Skeletal muscle tissue (tissue), 4 donors: Measurements from ENCODE around the gene MPP3. TPM values are rescaled to one million over a fixed set of nuclear protein-coding genes. Genes with fewer than 3 reads are reported as not detected.
A peak's percentile ranks its signal among the peaks of the same experiment; 100 is the strongest.

Source experiments
- H3K27ac ChIP-seq: one replicate; pipeline ENCODE4 v1.7.0; 2013; ENCODE audit warnings: mild to moderate bottlenecking, low read depth, low read length, inconsistent platforms
- H3K27me3 ChIP-seq, 3 donors: one replicate each; pipeline ENCODE4 v1.7.0; 2013; ENCODE audit warnings: low read length in 3 of 3; ENCODE audit not compliant: control insufficient read depth in 3 of 3, insufficient read depth in 3 of 3
- H3K36me3 ChIP-seq, 3 donors: one replicate each; pipeline ENCODE4 v1.7.0; 2013; ENCODE audit warnings: low read length in 3 of 3; ENCODE audit not compliant: control insufficient read depth in 3 of 3, insufficient read depth in 3 of 3
- H3K4me1 ChIP-seq, 3 donors: one replicate each; pipeline ENCODE4 v1.7.0; 2013; ENCODE audit warnings: low read length in 3 of 3, mild to moderate bottlenecking in 3 of 3; ENCODE audit not compliant: control insufficient read depth in 3 of 3, insufficient read depth in 3 of 3
- H3K4me3 ChIP-seq, 3 donors: one replicate each; pipeline ENCODE4 v1.7.0; 2013; ENCODE audit warnings: low read length in 3 of 3
- H3K9ac ChIP-seq, 3 donors: one replicate each; pipeline ENCODE4 v1.7.0; 2013; ENCODE audit warnings: low read length in 3 of 3, mild to moderate bottlenecking in 3 of 3, moderate library complexity in 2 of 3, low read depth in 1 of 3
- H3K9me3 ChIP-seq, 3 donors: one replicate each; pipeline ENCODE4 v1.7.0; 2013; ENCODE audit warnings: low read length in 3 of 3; ENCODE audit not compliant: control insufficient read depth in 3 of 3
- total RNA-seq: library from RNA; depleted of rRNA; stranded (reverse); fragments of >200 nt; gene quantifications from one replicate; pipeline ENCODE4 v1.2.3, GENCODE V29; 2014
- donor health status: Osteomylitis.

The MPP3 gene
- total RNA-seq, 1 donor from 2014 or later = 4.2 TPM

- no peaks in the 10 kb centered on the region for H3K36me3 ChIP-seq
- H3K4me1 ChIP-seq = peaks cover 0 to 6% (median 0%) of the 10 kb centered on the region in 3 donors
- peaks cover 39 to 50% (median 46%) of the 10 kb centered on the region in 3 donors for H3K27me3 ChIP-seq
- no peak overlapping the region for H3K9ac ChIP-seq
- no peak overlapping the region for H3K27ac ChIP-seq
- no peaks in the 10 kb centered on the region for H3K9me3 ChIP-seq
- no peak overlapping the region for H3K4me3 ChIP-seq
Observed at GRCh38 chr17:43758086-43758485, 74.9 kb downstream of the MPP3 start.

- Histone ChIP-seq H3K9ac (no peak overlapping the region), H3K4me3 (no peak overlapping the region)
Observed at GRCh38 chr17:43757171-43757660, 75.7 kb downstream of the MPP3 start.

DNA sequence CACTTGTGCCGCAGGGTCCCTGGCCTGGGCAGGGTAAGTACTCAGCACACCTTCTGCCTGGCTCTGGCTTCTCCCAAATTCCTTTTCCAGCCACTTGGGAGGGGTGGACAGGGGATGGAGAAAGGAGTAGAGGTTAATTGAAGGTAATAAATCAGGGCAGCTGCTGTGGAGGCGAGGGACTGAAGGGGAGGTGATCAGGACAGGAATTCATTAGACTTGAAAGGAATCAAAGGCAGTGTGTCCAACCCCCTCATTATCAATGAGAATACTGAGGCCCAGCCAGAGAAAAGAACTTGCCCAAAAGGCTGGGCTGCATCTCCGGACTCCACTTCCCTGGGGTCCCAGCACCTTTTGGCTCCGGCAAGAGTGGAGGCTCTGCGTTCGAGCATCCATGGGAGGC lies 76.7 kb downstream of the MPP3 start:
- no peak overlapping the region for H3K4me3 ChIP-seq
- H3K27ac ChIP-seq = no peak overlapping the region
- no peaks in the 10 kb centered on the region for H3K36me3 ChIP-seq
- no peaks in the 10 kb centered on the region for H3K9me3 ChIP-seq
- peaks cover 0 to 6% (median 0%) of the 10 kb centered on the region in 3 donors for H3K4me1 ChIP-seq
- peaks cover 42 to 54% (median 47%) of the 10 kb centered on the region in 3 donors for H3K27me3 ChIP-seq
- no peak overlapping the region for H3K9ac ChIP-seq

More at GRCh38 chr17:43757171-43757660, 75.7 kb downstream of the MPP3 start:
- Histone ChIP-seq H3K9me3 (no peaks in the 10 kb centered on the region), H3K36me3 (no peaks in the 10 kb centered on the region), H3K27me3 (peaks cover 42 to 50% (median 47%) of the 10 kb centered on the region in 3 donors), H3K4me1 (peaks cover 0 to 6% (median 0%) of the 10 kb centered on the region in 3 donors), H3K27ac (no peak overlapping the region)

DNA sequence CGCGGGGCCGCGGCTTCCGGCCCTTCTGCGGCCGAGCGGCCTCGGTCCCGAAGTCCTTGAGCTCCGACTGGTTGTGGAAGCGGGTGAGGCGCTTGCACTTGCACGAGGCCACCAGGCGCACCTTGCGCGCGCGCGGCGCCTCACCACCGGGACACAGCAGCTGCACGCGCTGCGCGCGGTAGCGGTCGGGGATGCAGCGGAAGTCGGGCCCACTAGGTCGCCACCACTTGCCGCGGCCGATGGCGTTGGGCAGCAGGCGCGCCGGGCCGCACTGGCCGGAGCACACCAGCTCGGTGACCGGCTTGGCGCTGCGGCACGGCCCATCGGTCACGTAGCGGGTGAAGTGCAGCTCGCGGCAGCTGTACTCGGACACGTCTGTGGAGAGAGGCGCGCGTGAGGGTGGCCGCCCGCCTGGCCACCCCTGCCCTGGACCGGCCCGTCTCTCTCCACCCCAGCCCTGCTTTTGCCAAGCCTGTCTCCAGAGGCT lies 77.5 kb downstream of the MPP3 start:
- H3K36me3 ChIP-seq = no peaks in the 10 kb centered on the region
- H3K4me1 ChIP-seq = peaks cover 0 to 6% (median 0%) of the 10 kb centered on the region in 3 donors
- H3K9ac ChIP-seq = peak overlapping the region in 1 of 3 donors; percentile 57
- H3K4me3 ChIP-seq = peak overlapping the region in 2 of 3 donors; percentile 40 to 52
- peaks cover 42 to 54% (median 47%) of the 10 kb centered on the region in 3 donors for H3K27me3 ChIP-seq
- H3K27ac ChIP-seq = no peak overlapping the region
- no peaks in the 10 kb centered on the region for H3K9me3 ChIP-seq

DNA sequence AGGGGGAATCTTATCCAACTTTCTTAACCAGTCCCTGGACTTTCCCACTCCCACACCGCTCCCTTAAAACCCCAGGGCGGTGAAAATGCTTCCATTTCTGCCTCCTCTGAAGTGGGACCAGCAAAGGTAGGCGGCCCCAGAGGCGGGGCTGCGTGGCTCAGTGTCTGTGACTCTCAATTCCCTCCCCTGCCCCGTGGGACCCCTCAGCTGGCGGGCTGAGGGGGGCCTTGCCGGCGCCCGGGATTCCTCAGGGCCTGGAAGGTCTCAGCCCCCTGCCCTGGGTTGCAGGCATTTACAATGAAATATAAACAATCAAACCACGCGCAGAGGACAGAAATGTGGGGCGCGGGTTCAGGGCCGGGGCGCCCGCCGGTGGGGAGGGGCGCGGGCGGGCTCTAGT lies 78.0 kb downstream of the MPP3 start:
- no peaks in the 10 kb centered on the region for H3K36me3 ChIP-seq
- H3K27ac ChIP-seq = no peak overlapping the region
- H3K9ac ChIP-seq = peak overlapping the region in 1 of 3 donors; percentile 57
- H3K9me3 ChIP-seq = no peaks in the 10 kb centered on the region
- H3K4me1 ChIP-seq = peaks cover 0 to 6% (median 0%) of the 10 kb centered on the region in 3 donors
- H3K4me3 ChIP-seq = no peak overlapping the region
- H3K27me3 ChIP-seq = peaks cover 42 to 56% (median 51%) of the 10 kb centered on the region in 3 donors

DNA sequence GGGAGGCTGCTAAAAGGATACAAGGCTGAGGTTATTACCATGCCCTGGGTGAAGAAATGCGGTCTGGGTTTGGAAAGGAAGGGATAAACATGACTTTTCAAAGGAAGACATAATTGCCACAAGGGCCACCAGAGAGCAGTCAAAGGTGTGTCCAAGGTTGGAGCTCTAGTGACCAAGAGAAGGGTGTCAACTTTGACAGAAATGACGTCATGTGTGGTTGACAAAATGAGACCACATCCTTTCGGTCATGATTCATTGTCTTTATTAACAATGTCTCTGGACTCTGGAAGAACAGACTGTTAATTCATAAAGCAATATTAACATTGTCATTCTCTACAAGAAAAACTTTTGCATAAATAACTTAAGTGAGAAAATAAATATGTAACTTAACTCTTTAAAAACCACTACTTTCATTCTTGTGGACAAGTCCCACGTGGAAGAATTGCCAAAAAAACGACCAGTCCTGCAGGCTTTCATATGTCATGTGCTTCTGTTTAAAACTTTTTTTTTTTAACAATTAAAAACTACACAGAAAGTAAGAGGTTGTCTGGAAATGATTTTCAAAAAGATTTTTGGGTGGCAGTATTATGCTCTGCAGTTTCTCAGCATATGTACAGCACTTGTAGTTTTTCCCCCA lies 79.3 kb downstream of the MPP3 start:
- Histone ChIP-seq H3K9ac (no peak overlapping the region), H3K36me3 (no peaks in the 10 kb centered on the region), H3K27me3 (peaks cover 42 to 61% (median 55%) of the 10 kb centered on the region in 3 donors), H3K27ac (no peak overlapping the region), H3K9me3 (no peaks in the 10 kb centered on the region), H3K4me1 (peaks cover 0 to 6% (median 0%) of the 10 kb centered on the region in 3 donors), H3K4me3 (no peak overlapping the region)

Other genes with a start within 250 kb of the MPP3 start
- 12.5 TPM for gene MEOX1, start 171.2 kb downstream of the MPP3 start, total RNA-seq
- not detected for gene SOST, start 74.4 kb downstream of the MPP3 start, total RNA-seq
- 39.7 TPM for gene DUSP3, start 54.2 kb downstream of the MPP3 start, total RNA-seq
- gene CFAP97D1, start 52.7 kb downstream of the MPP3 start, total RNA-seq = not detected
- gene CD300LG, start 14.0 kb upstream of the MPP3 start, total RNA-seq = 1.6 TPM
- gene MPP2, start 74.4 kb upstream of the MPP3 start, total RNA-seq = 1.0 TPM
- gene PPY, start 109.3 kb upstream of the MPP3 start, total RNA-seq = not detected
- not detected for gene PYY, start 120.8 kb upstream of the MPP3 start, total RNA-seq
- under 0.01 TPM for gene NAGS, start 171.5 kb upstream of the MPP3 start, total RNA-seq
- gene TMEM101, start 181.8 kb upstream of the MPP3 start, total RNA-seq = 67.3 TPM
- gene LSM12, start 233.5 kb upstream of the MPP3 start, total RNA-seq = 13.6 TPM
- gene G6PC3, start 237.6 kb upstream of the MPP3 start, total RNA-seq = 13.0 TPM